GM12865 (cell line): ENCODE measurements around the gene THSD4.

Experiments
- DNase-seq: peaks from one replicate; pipeline ENCODE4 v3.0.0; 2010; ENCODE audit warnings: low read depth
- H3K4me3 ChIP-seq: 2 replicates; pipeline ENCODE4 v1.5.1; 2011; ENCODE audit warnings: mild to moderate bottlenecking, low read depth, low read length, control low read depth
- TF ChIP-seq, protein P1 (sequence below): IDR thresholded peaks from 2 replicates; pipeline ENCODE4 v1.5.1; 2011; ENCODE audit warnings: low read length, control low read depth, low read depth, inconsistent platforms; ENCODE audit not compliant: insufficient read depth; ENCODE audit errors: missing control alignments

THSD4 gene

DNA sequence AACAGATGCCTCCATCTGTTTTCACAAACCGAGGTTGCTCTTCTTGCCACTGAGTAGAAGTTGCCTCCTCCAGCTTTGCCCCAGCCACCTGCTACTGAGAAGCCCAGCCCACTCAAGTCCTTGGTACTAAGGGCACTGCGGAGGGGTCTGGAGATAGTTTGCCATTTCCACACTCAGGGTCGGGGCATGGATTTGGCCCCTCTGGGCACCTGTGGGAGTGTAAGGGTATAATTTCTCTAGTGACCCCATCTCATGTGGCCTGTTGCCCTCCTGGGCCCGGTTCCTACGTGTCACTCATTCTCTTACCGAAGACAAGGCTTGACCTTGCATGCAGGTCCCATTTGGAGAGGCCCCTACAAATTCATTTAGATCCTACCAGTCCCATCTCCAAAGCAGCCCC lies 79.0 kb downstream of the THSD4 start:
- TF ChIP-seq, protein P1, sequence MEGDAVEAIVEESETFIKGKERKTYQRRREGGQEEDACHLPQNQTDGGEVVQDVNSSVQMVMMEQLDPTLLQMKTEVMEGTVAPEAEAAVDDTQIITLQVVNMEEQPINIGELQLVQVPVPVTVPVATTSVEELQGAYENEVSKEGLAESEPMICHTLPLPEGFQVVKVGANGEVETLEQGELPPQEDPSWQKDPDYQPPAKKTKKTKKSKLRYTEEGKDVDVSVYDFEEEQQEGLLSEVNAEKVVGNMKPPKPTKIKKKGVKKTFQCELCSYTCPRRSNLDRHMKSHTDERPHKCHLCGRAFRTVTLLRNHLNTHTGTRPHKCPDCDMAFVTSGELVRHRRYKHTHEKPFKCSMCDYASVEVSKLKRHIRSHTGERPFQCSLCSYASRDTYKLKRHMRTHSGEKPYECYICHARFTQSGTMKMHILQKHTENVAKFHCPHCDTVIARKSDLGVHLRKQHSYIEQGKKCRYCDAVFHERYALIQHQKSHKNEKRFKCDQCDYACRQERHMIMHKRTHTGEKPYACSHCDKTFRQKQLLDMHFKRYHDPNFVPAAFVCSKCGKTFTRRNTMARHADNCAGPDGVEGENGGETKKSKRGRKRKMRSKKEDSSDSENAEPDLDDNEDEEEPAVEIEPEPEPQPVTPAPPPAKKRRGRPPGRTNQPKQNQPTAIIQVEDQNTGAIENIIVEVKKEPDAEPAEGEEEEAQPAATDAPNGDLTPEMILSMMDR: no peak
- DNase-seq: no peak

DNA sequence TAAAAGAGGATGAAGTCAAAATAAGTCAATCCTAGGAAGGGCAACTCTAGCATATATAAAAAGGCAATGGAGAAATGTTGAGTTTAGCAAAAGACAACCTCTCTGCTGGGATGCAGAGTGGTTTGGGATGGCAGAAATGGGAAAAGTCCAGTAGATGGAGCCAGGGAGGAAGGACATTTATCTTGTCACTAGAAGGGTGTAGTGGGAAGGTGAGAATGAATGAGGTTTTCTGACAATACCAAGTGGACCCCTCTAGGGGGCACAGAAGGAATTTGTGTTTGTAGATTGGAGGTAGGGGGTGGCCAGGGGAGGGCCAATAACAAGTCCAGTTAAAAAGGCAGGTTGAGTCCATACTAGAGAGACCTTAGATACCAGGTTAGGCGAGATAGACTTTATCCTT lies 80.0 kb downstream of the THSD4 start:
- TF ChIP-seq, protein P1: no peak
- DNase-seq: no peak
- H3K4me3 ChIP-seq: no peak overlapping the region

More for the DNA sequence above, 79.0 kb downstream of the THSD4 start:
- no peak overlapping the region for H3K4me3 ChIP-seq

DNA sequence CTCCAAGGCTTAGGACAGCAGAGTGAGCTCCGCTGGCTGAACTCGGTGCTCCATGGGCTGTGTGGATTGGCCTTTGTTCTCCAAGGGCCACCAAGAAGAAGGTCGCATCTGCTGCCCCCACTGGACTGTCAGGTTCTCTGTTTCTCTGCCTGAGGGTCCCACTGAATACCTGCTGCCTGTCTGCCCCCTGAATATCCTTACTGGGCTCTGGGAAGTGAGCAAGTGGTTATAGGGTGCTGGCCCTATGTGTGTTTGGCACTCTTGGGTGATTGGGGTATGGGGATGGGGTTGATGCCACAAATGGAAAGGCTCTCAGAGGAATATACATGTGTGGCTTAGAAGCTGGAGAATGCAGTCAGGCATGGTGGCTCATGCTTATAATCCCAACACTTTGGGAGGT lies 82.3 kb downstream of the THSD4 start:
- no peak for DNase-seq
- TF ChIP-seq, protein P1: no peak

DNA sequence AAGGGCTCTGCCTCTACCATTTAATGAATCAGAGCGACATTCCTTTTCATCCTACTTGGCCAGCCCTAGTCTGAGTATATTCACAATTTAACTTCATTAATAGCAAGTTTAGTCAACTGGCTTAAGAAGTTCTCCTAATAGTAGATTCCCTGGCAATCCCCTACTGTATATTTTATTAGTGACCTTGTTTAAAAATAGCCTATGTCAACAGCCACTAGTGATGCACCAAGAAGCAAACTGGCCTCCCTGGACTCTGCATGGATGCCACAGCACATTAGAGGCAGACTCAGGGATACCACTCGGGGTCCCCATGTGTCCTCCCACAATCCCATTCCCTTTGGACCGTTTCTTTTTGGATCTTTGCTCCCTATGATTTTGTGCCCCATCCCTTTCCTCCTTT lies 83.6 kb downstream of the THSD4 start:
- TF ChIP-seq, protein P1: no peak
- no peak overlapping the region for H3K4me3 ChIP-seq
- no peak for DNase-seq

More for the DNA sequence above, 82.3 kb downstream of the THSD4 start:
- no peak overlapping the region for H3K4me3 ChIP-seq

DNA sequence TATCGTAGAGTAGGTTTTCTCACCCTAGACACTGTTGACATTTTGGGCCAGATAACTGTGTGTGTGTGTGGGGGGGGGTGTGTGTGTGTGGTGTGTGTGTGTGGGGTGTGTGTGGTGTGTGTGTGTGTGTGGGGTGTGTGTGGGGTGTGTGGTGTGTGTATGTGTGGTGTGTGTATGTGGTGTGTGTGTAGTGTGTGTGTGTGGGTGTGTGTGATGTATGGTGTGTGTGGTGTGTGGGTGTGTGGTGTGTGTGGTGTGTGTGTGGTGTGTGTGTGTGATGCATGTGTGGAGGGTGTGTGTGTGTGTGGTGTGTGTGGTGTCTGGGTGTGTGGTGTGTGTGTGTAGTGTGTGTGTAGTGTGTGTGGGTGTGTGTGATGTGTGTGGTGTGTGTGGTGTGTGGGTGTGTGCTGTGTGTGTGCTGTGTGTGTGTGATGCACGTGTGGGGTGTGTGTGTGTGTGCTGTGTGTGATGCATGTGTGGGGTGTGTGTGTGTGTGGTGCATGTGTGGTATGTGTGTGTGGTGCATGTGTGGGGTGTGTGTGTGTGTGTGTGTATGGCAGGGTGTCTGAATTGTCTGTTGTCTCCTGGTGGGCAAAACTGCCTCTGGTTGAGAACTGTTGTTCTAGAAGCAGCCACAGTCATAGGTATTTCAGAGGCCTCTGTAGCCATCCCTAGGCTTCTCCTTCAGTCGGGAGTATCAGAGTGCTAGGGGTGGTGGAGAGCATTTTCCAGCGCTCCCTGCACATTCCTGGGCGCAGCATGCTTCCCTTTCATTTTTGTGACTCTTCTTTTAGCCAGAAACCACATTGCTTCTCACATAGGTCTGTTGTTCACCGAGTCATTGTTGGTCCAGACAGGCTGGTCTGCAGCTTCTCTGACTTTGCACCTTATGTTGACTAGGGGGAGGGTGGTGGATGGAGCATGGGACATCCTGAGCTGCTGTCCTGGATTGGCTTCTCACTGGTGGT lies 84.4 kb downstream of the THSD4 start:
- no peak for DNase-seq
- TF ChIP-seq, protein P1: no peak
- no peak overlapping the region for H3K4me3 ChIP-seq

DNA sequence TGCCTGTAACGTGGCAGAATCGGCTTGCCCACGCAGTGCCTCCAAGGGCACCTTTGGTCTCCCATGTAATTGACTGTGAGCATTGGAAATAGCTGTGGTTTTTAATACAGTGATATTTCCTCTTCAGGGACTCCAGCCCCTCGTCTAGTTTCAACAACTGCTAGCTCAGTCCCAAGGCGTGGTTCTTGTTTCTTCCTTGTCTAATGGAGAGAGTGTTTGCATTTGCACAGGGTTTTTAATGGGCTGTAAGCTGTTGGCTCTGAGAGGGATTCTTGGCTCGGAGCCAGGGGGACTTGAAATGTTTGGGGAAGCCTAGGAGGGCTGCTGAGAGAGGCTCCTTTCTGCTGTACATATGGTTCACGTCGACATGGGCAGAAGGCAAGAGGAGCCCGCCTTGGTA lies 86.2 kb downstream of the THSD4 start:
- DNase-seq: no peak
- no peak overlapping the region for H3K4me3 ChIP-seq
- TF ChIP-seq, protein P1: no peak
